Measurements from ENCODE around the gene UQCC3. TPM values are rescaled to one million over a fixed set of nuclear protein-coding genes. Genes with fewer than 3 reads are reported as not detected.
A peak's percentile ranks its signal among the peaks of the same experiment; 100 is the strongest.
"Not testable (repeated sequence)": the region's sequence is repeated elsewhere in the genome, so short reads cannot be mapped to it uniquely, and the experiment has no call there.

UQCC3 gene
- total RNA-seq, 1 donor from 2014 or later, result 7.4 TPM

GRCh38 chr11:62665599-62666258 lies 5.7 kb upstream of the UQCC3 start:
- DNase-seq (ENCODE audit: low spot score), result no peak

DNA sequence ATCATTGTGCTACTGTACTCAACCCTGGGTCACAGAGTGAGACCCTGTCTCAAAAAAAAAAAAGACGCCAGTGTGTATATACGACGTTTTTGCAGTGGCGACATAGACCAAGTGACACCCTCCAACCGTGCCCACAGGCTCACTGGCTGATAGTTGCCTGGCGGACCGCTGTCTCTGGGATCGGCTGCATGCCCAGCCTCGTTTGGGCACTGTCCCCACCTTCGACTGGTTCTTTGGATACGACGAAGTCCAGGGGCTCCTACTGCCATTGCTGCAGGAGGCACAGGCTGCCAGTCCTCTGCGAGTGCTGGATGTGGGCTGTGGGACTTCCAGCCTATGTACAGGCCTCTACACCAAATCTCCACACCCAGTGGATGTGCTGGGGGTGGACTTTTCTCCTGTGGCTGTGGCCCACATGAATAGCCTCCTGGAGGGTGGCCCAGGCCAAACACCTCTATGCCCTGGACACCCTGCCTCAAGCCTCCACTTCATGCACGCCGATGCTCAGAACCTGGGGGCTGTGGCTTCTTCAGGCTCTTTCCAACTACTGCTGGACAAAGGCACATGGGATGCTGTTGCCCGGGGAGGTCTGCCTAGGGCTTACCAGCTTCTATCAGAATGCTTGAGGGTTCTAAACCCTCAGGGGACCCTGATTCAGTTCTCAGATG lies 5.1 kb upstream of the UQCC3 start:
- DNase-seq (ENCODE audit: low spot score), result no peak

DNA sequence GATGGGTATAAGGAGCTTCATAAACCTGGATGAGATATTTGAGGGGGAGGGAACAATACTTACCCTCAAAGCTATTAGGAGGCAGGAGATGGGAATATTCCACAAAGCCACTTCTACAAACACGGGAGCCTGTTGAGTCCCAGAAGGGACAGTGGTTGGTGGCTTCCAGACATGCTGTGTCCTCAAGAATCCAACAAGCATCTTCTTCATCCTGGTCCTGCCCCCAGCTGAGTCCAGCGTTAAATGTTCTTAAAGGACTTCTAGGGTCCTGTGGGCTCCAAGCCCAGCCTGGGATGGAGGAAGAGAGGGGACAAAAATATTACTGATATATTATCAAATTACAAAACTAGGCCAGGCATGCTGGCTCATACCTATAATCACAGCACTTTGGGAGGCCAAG lies 4.0 kb upstream of the UQCC3 start:
- no peak for DNase-seq (ENCODE audit: low spot score)

GRCh38 chr11:62669420-62670161 lies 1.9 kb upstream of the UQCC3 start:
- no peak for DNase-seq (ENCODE audit: low spot score)

DNA sequence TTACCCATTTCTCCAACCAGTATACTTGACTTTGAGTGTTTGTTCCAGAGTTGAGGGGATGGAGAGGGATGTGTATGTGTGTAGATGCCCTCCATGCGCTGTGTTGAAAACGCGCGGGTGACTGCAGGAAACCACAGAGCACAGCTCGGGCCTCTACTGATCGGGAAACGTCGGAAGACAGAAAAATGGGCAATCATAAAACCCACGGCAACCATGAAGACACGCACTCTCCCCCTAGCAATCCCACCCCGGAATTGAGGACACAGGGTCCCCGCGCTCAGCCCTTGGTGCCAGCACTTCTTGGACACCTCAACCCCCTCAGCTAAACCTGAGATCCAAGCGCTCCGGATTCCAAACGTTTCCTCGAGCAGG lies 251 bp upstream of the UQCC3 start:
- no peak for DNase-seq (ENCODE audit: low spot score)

DNA sequence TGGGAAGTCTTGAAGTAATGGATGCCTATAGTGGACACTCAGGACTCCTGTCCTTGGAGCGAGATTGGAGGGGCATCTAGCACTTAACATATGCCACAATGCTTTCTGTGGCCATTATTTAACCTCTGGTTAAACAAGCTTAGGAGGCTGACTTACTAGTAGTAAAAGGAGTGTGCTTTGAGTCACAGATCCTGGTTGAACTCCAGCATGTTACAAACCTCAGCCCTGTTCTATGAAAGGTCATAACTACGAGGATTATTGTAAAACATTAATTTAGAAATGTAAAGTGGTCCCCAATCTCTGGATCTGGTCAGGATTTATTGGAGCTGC lies 1.7 kb downstream of the UQCC3 start:
- DNase-seq (ENCODE audit: low spot score), result no peak

DNA sequence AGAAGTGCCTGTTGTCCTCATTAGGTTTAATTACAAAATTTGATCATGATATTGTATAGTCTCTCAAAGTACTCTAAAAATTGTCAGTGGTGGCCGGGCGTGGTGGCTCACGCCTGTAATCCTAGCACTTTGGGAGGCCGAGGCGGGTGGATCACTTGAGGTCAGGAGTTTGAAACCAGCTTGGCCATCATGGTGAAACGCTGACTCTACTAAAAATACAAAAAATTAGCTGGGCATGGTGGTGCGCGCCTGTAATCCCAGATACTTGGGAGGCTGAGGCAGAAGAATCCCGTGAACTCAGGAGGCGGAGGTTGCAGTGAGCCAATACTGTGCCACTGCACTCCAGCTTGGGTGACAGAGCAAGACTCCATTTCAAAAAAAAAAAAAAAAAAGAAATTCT lies 3.9 kb downstream of the UQCC3 start:
- DNase-seq (ENCODE audit: low spot score), result not testable (repeated sequence)

DNA sequence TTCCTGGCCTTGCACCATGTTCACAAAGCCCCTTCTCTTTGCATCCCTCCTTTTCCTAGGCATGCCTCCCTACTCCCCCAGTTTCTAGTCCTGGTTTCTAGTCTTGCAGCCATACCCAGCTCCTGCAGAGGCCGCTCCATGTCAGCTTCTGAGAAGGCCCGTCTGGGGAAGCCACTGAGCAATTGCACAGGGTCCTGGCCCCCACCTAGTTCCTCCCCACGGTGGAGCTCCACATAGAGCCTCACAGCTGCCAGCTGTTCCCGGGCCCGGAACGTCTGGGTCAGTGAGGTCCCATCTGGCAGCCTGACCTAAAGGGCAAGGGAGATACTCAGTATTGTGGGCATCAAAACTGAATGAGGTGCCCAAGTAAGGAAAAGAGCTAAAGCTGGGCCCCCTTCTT lies 5.2 kb downstream of the UQCC3 start:
- no peak for DNase-seq (ENCODE audit: low spot score)

DNA sequence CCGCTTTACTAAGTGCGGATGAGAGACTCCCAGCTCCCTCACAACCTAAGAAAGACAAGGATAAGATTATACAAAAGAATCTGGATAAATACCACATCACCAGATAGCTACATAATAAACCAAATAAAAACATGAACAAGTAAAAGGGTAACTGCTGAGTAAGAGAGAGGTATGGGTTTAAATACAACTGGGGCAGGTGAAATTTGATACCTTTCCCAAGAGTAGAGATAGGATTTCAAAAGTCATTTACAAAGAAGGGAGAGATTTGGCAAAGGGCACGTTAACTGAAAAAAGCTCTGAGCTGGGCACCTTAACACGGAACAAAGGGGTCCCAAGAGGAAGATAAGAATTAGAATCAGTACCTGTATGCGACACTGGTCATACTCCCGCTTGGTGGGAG lies 5.7 kb downstream of the UQCC3 start:
- no peak for DNase-seq (ENCODE audit: low spot score)

DNA sequence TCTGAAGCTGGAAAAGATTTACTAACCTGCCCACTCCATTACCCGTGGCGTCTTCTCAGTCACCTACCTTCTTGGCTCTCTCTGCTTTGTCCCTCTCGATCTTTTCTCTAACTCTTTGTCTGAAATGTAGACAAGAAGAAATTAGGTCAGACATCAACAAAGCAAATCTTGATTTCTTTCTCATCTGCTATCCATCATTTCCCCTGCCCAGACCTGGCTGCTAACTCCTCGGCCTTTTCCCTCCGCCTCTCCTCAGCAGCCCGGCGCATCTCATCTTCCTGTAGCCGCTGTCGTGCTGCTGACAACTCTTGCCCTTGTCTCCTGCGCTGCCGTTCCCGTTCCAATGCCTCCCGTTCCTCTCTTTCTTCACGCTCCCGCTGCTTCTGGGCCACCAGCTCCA lies 6.2 kb downstream of the UQCC3 start:
- no peak for DNase-seq (ENCODE audit: low spot score)

- DNase-seq (ENCODE audit: low spot score), result no peak
Measured at GRCh38 chr11:62678433-62678769, 6.9 kb downstream of the UQCC3 start.

- peak; percentile 95 for DNase-seq (ENCODE audit: low spot score)
Measured at GRCh38 chr11:62678770-62679696, 7.6 kb downstream of the UQCC3 start, which contains the start of gene UBXN1. TSS of gene UBXN1 (minus strand) at chr11:62679073. CDS start at chr11:62678923, 150 bp downstream.

DNA sequence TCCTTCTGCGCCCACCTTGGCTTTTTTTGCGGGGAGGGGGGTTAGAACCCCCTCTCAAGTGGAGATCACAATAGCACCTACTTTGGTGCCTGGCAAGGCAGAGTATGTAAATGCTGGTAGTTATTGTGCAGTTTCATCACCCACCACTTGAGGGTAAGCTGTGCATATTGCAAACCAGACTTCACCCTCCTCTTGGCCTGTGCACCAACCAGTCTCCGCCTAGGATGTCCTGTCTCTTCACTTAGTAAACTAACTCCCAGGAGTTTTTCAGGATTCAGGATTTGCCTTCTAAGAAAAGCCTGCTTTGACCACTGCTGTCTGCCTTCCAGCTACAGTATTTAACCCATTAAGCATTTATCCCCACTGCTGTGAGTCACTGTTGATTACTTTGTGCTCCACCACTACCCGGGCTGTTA lies 9.4 kb downstream of the UQCC3 start:
- no peak for DNase-seq (ENCODE audit: low spot score)

- no peak for DNase-seq (ENCODE audit: low spot score)
Measured at GRCh38 chr11:62682518-62682917, 11.0 kb downstream of the UQCC3 start.

DNA sequence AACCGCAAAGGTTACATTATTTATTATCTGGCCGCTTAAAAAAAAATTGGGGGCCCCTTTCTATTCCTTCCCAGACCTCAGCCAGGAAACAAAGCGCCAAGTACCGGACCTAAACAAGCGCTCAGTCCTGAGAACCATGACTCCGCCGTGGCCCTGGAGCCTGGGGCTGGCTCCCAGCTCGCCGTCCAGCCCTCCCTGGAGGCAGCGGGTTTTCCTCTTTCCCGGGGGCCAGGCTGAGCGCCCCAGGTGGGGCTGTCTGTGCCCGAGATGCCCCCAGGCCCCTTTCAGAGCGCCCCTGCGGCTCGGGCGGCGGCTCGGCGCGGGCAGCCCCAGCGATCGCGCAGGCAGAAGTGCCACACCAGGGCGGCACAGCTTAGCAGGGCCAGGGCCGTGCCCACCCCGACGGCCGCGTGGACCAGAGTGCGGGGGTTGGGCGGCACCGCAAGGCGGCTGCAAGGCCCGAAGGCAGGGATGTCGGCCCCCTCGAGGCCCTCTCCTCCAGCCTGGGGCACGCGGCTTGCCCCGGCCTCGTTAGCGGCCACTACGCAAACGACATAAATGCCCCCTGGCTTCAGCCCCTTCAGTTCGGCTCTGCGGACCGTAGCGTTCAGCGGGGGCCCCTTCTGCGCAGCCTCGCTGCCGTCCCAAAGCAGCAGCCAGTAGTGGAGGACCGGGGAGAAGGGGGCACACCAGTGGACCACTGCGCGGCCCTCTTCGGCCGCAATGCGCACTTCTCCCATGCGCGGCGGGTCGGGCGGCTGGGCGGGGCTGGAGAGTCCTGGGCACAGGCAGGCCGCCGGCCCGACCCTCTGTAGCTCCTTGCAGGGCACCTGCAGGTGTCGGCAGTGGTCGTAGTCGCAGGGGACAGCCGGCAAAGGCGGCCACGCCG lies 16.3 kb downstream of the UQCC3 start:
- no peak for DNase-seq (ENCODE audit: low spot score)

- DNase-seq (ENCODE audit: low spot score), result no peak
Measured at GRCh38 chr11:62688491-62688890, 17.0 kb downstream of the UQCC3 start.

- no peak for DNase-seq (ENCODE audit: low spot score)
Measured at GRCh38 chr11:62689421-62690183, 18.1 kb downstream of the UQCC3 start, which contains the start of gene LRRN4CL. TSS of gene LRRN4CL (minus strand) at chr11:62689530. CDS start at chr11:62688508, 1,022 bp downstream.

DNA sequence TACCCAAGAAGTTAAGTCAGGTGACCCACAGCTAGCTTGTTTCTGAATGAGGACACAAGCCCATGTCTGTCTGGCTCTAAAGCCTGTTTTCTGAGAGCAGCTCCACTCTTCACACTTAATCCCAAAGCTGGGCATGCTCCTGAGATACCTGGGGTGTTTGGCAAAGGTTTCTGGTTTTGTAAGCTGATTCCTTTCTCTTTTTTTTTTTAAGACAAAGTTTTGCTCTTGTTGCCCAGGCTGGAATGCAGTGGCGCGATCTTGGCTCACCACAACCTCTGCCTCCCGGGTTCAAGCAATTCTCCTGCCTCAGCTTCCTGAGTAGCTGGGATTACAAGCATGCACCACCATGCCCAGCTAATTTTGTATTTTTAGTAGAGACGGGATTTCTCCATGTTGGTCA lies 22.2 kb downstream of the UQCC3 start:
- not testable (repeated sequence) for DNase-seq (ENCODE audit: low spot score)

GRCh38 chr11:62694455-62695167 lies 23.1 kb downstream of the UQCC3 start:
- no peak for DNase-seq (ENCODE audit: low spot score)
